Endothelial cell of umbilical vein (primary cell): ENCODE data around the gene MMP14.

Source experiments
- CTCF ChIP-seq, 2 donors: IDR thresholded peaks; 1 replicate in 1 of 2; 2 replicates in 1 of 2; pipeline ENCODE4 v1.5.1; 2011; ENCODE audit warnings: low read length in 2 of 2, mild to moderate bottlenecking in 2 of 2, moderate library complexity in 2 of 2, control low read depth in 1 of 2, inconsistent platforms in 1 of 2, low read depth in 1 of 2; ENCODE audit not compliant: insufficient read depth in 1 of 2; ENCODE audit errors: extremely low read depth in 1 of 2
- EZH2 ChIP-seq: IDR thresholded peaks from 2 replicates; pipeline ENCODE4 v1.6.1; 2012; ENCODE audit warnings: borderline replicate concordance, low read depth, mild to moderate bottlenecking, moderate library complexity, low read length, inconsistent platforms; ENCODE audit not compliant: severe bottlenecking
- FOS ChIP-seq: IDR thresholded peaks from 2 replicates; pipeline ENCODE4 v1.6.1; 2011; ENCODE audit warnings: mild to moderate bottlenecking, low read length, moderate library complexity, borderline replicate concordance; ENCODE audit not compliant: insufficient read depth
- GATA2 ChIP-seq: IDR thresholded peaks from 2 replicates; pipeline ENCODE4 v1.7.0; 2011; ENCODE audit warnings: low read depth, mild to moderate bottlenecking, moderate library complexity, mixed read lengths, low read length; ENCODE audit not compliant: insufficient read length, insufficient read depth
- JUN ChIP-seq: IDR thresholded peaks from 2 replicates; pipeline ENCODE4 v1.6.1; 2011; ENCODE audit warnings: borderline replicate concordance, low read depth; ENCODE audit not compliant: insufficient read length, insufficient read depth
- MAX ChIP-seq: IDR thresholded peaks from 2 replicates; pipeline ENCODE4 v1.6.1; 2011; ENCODE audit not compliant: insufficient read depth, insufficient read length
- MYC ChIP-seq: IDR thresholded peaks from one replicate; pipeline ENCODE4 v1.6.1; 2011; ENCODE audit warnings: mild to moderate bottlenecking, low read depth, low read length
- POLR2A ChIP-seq: IDR thresholded peaks from 2 replicates; pipeline ENCODE4 v1.6.1; 2012; ENCODE audit warnings: low read depth, mild to moderate bottlenecking, control low read depth, low read length
- POLR2AphosphoS5 ChIP-seq: IDR thresholded peaks from 2 replicates; pipeline ENCODE4 v1.6.1; 2012; ENCODE audit warnings: low read depth, mild to moderate bottlenecking, control low read depth, low read length, moderate library complexity; ENCODE audit not compliant: insufficient read depth

DNA sequence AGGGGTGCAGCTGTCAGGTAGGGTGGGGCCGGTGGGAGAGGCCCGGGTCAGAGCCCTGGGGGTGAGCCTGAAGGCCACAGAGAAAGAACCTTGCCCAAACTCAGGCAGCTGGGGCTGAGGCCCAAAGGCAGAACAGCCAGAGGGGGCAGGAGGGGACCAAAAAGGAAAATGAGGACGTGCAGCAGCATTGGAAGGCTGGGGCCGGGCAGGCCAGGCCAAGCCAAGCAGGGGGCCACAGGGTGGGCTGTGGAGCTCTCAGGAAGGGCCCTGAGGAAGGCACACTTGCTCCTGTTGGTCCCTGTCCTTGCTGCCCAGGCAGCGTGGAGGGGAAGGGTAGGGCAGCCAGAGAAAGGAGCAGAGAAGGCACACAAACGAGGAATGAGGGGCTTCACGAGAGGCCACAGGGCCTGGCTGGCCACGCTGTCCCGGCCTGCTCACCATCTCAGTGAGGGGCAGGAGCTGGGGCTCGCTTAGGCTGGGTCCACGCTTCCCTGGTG, 10.5 kb downstream of the MMP14 start:
- TF ChIP-seq POLR2A (no peak), POLR2AphosphoS5 (no peak), CTCF (IDR thresholded peaks at IDR 0.05; ENCODE audit: extremely low read depth in 1 of 2, insufficient read depth in 1 of 2, low read depth in 1 of 2, low read length in 2 of 2) (no peak), EZH2 (no peak), MAX (no peak), JUN (no peak), GATA2 (no peak), MYC (no peak), FOS (no peak)
